Measurements from ENCODE around the gene ATP11B. TPM values are rescaled to one million over a fixed set of nuclear protein-coding genes. Genes with fewer than 3 reads are reported as not detected.

Gene ATP11B
- total and polyA plus RNA-seq, 9 of the 15 experiments (the other 6 are each of a cell fraction or from before 2014, with no cell fraction given), result 11.9 to 68.7 (median 41.8) TPM

- no peak for TF ChIP-seq ZNF592 (IDR thresholded peaks at IDR 0.05)
- TF ChIP-seq POU5F1 (IDR thresholded peaks at IDR 0.05; ENCODE audit: borderline replicate concordance, low read depth, low read length, partially characterized antibody), result no peak
- no peak for TF ChIP-seq CBFB (CRISPR knock-in tag; IDR thresholded peaks at IDR 0.05)
- TF ChIP-seq WHSC1 (IDR thresholded peaks at IDR 0.05; ENCODE audit: low read length), result no peak
Observed at GRCh38 chr3:182896553-182896952, 103.2 kb downstream of the ATP11B start (continued).

GRCh38 chr3:182902236-182902635 lies 108.9 kb downstream of the ATP11B start:
- Histone ChIP-seq H3K4me2 (ENCODE audit: insufficient read depth, low read length) (no peak overlapping the region), H3K4me1 (replicated peaks in 1 of 2; ENCODE audit: control insufficient read depth in 2 of 2, insufficient read depth in 2 of 2, low read length in 2 of 2) (peaks cover 4 to 8% of the 10 kb centered on the region in 2 experiments; a peak in 3 of 5 replicates), H3K36me3 (ENCODE audit: control insufficient read depth, insufficient read depth, low read length) (peaks cover 53% of the 10 kb centered on the region), H3K9me3 (replicated peaks; ENCODE audit: control insufficient read depth, insufficient read depth, low read depth, low read length) (no peaks in the 10 kb centered on the region), H4K20me1 (replicated peaks; ENCODE audit: control insufficient read depth, insufficient read depth, low read length) (no peaks in the 10 kb centered on the region), H3K79me2 (ENCODE audit: control insufficient read depth, insufficient read depth, low read length) (no peaks in the 10 kb centered on the region), H3K9ac (ENCODE audit: insufficient read depth in 1 of 2, low read depth in 2 of 2, low read length in 2 of 2) (no peak overlapping the region), H3K4me3 (no peak overlapping the region), H3K27me3 (ENCODE audit: control insufficient read depth in 2 of 2, insufficient read depth in 2 of 2, low read length in 2 of 2) (no peaks in the 10 kb centered on the region), H3K9me1 (ENCODE audit: control insufficient read depth, insufficient read depth, low read length) (no peaks in the 10 kb centered on the region), H3K27ac (ENCODE audit: extremely low read depth, low read depth, low read length) (no peak overlapping the region), H2AFZ (ENCODE audit: low read depth, low read length) (no peak overlapping the region)
- DNase-seq (ENCODE audit: extremely low read depth in 1 of 4, low spot score in 3 of 4) (no peak), ATAC-seq (no peak), FAIRE-seq (no peak)
- POLR2A ChIA-PET, result interaction anchor here (1.0 kb wide), 1 partner anchor 18 kb away, joined by 3 read pairs; no protein-coding TSS in a partner anchor
- CTCF ChIA-PET (ENCODE audit: low intra/inter-chr PET ratio), result no interaction called here
- TF ChIP-seq NFIX (CRISPR knock-in tag; IDR thresholded peaks at IDR 0.05; ENCODE audit: low read depth) (no peak), FOXP4 (CRISPR knock-in tag; IDR thresholded peaks at IDR 0.05; ENCODE audit: borderline replicate concordance) (no peak), POLR2G (IDR thresholded peaks at IDR 0.05; ENCODE audit: low read depth, low read length) (no peak), KAT8 (IDR thresholded peaks at IDR 0.05; ENCODE audit: low read depth) (no peak), YBX1 (IDR thresholded peaks at IDR 0.05) (no peak), EP400 (IDR thresholded peaks at IDR 0.05) (no peak), ZNF277 (CRISPR knock-in tag; IDR thresholded peaks at IDR 0.05; ENCODE audit: borderline replicate concordance) (no peak), HMG20A (CRISPR knock-in tag; conservative IDR thresholded peaks at IDR 0.05) (no peak), TFAM (CRISPR knock-in tag; conservative IDR thresholded peaks at IDR 0.05) (no peak)
- in situ Hi-C loops (cut with MboI), result no loop called here
- no TSS peak for BruUV-seq (replicated peaks)
- intact Hi-C loops (cut with micrococcal nuclease), result loop anchor here (10.0 kb wide), 1 partner anchor 193 kb away; the partner anchor contains the start of gene MCCC1
- WGBS (ENCODE audit: insufficient coverage, low coverage, missing lambda C conversion rate), result 84% methylated on average over 5 of the region's 5 CpGs
